GM21529 (cell line): Measurements from ENCODE around the gene MSMO1.
A peak's percentile ranks its signal among the peaks of the same experiment; 100 is the strongest.
"Not testable (repeated sequence)": the region's sequence is repeated elsewhere in the genome, so short reads cannot be mapped to it uniquely, and the experiment has no call there.

Source experiments
- ATAC-seq: cut with Tn5 transposase; IDR thresholded peaks from one replicate; pipeline ENCODE4 v1.9.1; 2021; ENCODE audit not compliant: unreplicated experiment

Gene MSMO1

GRCh38 chr4:165324236-165324917, 3.1 kb upstream of the MSMO1 start:
- no peak for ATAC-seq

GRCh38 chr4:165324918-165325304, 2.6 kb upstream of the MSMO1 start:
- no peak for ATAC-seq

- no peak for ATAC-seq
Observed at GRCh38 chr4:165325732-165326512, 1.5 kb upstream of the MSMO1 start.

GRCh38 chr4:165326831-165327210, 648 bp upstream of the MSMO1 start:
- peak; percentile 21 for ATAC-seq

DNA sequence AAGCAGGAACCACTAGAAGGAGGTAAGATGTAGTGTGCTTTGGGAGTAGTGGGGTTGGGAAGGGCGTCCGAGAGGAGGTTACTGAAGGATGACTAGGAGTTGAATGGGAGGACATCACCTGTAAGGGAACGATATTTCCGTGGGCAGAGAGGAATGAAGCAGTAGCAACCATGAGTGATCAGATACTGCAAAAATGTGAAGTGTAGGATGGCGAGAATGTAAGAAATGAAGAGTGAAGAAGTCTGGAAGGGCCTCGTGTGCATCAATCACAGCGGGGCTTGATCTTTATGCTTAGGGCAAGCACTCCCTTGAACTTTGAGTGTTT, 594 bp downstream of the MSMO1 start:
- ATAC-seq, result no peak

DNA sequence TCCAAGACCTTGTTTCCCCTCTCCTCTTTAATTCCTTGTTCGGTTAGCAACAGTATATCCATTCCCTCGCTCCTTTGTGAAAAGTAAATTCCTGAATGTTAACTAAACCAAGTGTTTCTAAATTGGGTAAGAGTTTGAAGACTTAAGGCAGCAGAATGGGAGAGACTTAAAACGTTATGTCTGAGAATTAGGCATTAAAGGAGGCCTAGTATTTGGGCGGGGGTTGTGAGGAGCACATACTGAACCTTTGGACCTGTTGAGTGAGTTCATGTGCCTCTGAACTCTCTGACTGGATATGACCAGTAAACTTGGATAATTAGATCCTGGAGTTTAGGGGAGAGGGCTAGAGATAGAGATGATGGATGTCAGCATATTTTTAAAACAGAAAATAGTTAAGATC, 1.2 kb downstream of the MSMO1 start:
- ATAC-seq, result no peak

DNA sequence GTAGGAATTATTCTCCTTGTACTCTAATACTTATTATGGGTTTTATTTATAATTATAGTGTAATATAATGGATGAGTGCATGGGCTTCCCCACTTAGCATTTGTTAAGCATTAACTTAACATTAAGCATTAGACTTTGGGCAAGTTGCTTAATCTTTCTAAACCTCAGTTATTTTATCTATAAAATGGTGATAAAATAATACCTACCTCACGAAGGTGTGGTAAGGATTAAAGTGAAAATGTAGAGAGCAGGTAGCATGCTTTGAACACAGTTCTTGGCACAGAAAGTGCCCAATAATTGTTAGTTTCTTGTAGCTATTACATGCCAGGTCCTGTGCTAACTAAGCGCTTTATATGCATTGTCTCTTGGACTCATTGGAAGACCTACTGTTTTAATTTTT, 2.6 kb downstream of the MSMO1 start:
- no peak for ATAC-seq

GRCh38 chr4:165330666-165331065, 3.2 kb downstream of the MSMO1 start:
- no peak for ATAC-seq

- ATAC-seq, result no peak
Observed at GRCh38 chr4:165331359-165331758, 3.9 kb downstream of the MSMO1 start.

DNA sequence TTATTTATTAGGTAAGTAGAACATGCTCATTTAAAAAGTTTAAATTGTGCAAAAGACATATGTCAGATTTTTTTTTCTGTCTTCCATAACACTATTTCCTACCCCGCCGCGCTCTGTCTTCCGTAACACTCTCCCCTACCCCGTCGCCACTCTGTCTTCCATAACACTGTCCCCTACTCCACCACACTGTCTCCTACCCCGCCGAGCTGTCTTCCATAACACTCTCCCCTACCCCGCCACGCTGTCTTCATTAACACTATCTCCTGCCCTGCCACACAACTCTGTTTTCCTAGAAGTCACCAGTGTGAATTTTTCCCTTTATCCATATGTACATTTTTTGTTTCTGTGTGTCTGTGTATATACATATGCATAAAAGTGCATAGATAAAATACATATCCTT, 4.4 kb downstream of the MSMO1 start:
- ATAC-seq, result no peak

GRCh38 chr4:165332502-165332901, 5.0 kb downstream of the MSMO1 start:
- no peak for ATAC-seq

DNA sequence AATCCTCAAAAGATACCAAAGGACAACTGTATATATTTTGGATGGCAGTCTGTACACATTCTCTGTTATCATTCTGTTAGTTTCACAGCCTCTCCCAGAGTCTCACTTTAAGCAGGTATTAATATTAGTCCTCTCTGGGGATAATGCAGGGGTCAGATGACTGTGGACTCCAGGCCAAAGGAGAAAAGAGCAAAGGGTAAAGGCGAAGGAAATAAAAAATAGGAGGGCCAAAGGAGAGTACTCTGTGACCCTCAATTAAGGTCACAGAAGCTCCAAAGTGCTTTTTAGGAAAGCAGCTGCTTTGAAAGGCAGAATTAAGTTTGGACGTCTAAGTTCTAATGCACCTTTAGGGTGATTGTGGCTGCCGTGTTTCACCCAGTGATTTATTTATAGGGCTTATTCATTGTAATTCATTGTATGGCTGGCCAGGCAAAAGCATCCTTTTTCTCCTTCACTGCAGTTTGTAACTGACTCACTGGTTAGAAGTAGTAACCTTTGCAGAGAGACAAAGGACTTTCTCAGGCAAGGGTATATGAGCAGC, 7.8 kb downstream of the MSMO1 start:
- no peak for ATAC-seq

DNA sequence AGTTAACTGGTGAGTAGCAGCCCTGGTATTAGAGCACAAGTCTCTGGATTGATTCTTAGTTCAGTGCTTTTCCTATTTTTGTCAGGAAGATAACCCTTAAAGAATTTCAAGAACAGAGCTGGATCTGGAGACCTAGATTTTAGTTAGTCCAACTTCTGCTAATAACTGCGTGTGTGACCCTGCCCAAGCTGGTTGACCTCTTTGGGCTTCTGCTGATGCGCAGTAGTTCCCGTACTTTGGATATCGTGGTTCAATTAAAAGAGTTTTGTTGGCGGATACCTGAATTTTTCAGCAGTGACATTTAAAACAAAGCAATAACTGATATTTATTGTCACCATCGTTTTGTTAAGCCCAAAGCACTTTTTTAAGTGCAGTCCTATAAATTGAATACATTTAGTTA, 9.3 kb downstream of the MSMO1 start:
- ATAC-seq, result no peak

DNA sequence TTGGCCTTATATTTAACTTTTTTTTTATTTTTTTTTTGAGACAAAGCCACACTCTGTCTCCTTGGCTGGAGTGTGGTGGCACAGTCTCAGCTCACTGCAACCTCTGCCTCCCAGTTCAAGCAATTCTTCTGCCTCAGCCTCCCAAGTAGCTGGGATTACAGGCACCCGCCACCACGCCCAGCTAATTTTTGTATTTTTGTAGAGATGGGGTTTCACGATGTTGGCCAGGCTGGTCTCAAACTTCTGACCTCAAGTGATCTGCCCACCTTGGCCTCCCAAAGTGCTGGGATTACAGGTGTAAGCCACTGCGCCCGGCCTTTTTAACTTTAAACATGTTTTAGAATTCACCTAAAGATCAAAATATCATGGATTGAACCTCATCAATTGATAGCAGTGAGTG, 14.9 kb downstream of the MSMO1 start:
- ATAC-seq, result not testable (repeated sequence)

DNA sequence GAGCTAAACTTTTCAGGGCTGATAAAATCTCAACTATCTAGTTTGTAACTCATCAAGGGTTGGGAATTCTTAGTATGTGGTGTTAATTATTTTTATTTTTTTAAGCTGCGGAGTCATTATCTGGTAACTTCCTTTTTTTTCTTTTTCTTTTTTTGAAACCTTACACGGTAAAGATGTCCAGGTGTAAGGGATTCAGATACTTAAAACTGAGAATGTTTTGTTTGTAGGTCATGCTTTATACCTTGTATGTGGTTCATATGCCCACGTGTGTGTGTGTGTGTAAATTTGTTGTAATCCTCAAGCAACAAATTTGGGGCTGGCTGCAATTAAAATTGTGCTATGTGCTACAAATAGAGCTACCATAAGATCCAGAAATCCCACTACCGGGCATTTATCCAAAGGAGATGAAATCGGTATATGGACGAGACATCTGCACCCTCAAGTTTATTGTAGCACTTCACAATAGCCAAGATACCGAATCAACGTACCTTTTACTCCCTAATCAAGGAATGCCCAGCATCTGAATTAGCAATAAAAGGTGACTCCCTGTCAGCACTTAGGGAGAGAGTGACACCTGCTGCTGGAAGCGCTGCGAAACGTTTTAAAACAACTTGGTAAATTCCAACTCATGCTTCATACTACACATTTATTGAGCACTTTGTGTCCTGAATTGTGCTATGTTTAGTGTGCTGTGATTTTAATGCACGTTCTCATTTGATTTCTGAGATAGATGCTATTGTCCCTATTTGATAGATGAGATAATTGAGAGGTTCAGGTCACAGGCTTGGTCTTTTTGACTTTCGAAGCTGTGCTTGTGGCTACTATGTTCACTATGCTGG, 16.1 kb downstream of the MSMO1 start:
- no peak for ATAC-seq

DNA sequence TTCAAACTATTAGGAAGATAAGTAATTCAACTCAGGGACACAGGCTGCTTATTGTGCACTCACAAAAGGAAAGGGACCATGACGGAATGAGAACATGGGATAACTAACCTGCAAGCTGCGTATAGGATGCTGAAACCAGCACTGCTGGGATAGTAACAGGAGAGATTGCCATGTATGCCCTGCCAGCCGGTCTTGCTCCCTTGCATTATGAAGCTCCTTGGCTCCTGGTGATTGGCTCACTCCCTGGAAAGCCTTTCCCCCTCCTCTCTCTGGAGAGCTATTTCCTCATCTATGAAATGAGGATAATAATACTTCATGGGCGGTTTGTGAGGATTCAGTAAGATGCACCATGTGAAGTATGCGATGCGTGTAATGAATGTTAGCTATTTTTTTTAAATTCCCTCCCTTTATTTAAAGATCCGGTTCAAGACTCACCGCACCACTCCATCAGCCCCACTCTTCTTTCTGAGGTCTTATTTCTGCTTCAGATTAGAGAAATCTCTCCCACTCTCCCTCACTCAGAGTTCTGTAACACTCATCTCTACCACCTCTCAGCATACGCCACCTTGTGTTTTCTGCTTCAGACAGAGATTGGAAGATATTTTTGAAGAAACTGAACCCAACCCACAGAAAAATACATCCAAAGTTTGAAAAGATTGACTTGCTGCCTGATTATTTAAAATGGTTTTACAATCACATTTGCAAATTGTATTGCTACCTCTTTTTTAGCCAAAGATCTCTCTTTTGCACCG, 18.4 kb downstream of the MSMO1 start:
- no peak for ATAC-seq

DNA sequence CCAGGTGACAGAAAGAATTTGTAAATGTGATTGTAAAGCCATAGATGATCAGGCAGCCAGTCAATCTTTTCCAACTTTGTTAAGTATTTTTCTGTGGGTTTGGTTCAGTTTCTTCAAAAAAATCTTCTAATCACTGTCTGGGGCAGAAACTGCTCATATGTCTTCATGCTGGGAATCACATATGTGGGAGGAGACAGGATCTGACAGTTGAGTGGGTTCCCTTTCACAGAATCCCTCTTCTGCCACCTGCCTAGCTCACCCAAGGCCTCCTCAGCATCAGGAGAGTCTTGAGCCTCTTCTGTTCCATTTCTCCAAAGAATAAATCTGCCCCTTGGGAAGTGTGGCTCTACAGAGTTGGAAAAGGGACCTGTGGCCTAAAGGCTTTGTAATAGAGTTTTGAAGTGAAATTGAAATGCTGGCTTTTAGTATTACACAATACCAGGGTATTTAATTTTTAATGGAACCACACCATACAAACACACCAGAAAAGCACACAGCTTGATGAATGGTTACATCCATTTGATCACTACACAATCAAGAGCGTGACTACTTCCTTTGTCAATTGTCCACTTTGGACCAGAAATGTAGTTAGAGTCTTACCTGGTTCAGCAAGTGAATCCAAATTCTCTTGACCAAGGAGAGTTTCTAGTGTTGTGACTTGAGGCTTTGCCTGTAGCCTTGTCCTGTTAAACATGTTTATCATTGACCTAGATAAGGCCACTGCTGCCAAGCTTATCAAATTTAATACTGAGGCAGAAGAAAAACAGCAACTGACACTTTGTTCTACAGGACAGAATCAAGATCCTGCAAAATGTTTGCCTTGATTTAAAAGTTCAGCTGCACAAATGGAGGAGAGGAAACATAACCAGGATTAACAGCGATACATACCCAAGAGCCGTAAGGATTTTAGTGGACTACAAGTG, 20.4 kb downstream of the MSMO1 start:
- ATAC-seq, result no peak

- ATAC-seq, result no peak
Observed at GRCh38 chr4:165351359-165352130, 24.1 kb downstream of the MSMO1 start.

DNA sequence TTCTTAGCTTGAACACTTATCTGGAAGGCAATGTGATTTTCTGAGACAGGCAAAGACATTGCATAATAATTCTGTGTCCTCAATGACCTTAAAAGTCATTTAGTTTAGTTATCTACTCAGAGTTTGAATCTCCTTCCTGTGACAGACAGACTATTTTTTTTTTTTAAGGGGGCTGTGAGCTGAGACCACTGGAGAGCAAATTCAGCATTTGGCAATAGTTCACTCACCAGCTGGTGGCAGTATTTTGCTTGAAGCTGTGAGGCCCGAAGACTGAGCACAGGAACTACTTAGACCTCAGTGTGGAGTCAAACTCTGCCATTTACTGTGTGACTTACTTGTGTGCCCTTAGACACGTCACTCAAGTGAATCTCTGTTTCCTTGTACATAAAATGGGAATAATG, 28.4 kb downstream of the MSMO1 start:
- ATAC-seq, result peak; percentile 61
